ENCODE results near the gene WNT16. TPM values are rescaled to one million over a fixed set of nuclear protein-coding genes. Genes with fewer than 3 reads are reported as not detected.

The WNT16 gene
- total RNA-seq, 1 experiment from 2014 or later: not detected

DNA sequence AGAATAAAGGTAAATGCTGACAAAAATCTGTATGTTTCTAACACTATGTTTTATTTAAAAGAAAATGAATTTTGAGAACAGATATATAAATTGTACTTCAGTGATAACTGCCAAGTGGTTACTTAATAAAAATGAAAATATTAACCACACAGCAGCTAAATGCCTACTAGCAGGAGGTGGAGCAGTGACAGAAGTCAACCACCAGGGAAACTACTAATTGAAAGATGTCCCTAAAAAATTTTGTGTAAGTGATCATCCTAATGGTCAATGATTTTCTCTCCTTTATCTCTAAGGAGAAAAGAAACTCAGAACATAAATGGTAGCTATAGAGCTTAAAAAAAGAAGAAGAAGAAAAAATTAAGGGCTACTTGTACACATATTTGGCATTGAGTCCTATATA is 22.9 kb downstream of the WNT16 start:
- Histone ChIP-seq H3T11ph (ENCODE audit: low read length) (no peak overlapping the region), H3K27ac (ENCODE audit: insufficient read length, low read depth, low read length) (no peak overlapping the region), H3K23me2 (ENCODE audit: insufficient read length, low read depth, low read length, poor library complexity, severe bottlenecking) (no peaks in the 10 kb centered on the region), H3K14ac (ENCODE audit: insufficient read depth, low read length) (no peak overlapping the region), H2BK12ac (ENCODE audit: insufficient read length, low read depth, low read length) (no peak overlapping the region), H3K4me1 (ENCODE audit: insufficient read depth, low read length) (no peaks in the 10 kb centered on the region), H3K56ac (ENCODE audit: insufficient read length, low read depth, low read length) (no peak overlapping the region), H4K5ac (ENCODE audit: insufficient read length, low read depth, low read length) (no peak overlapping the region), H2AK5ac (ENCODE audit: insufficient read length, low read length) (no peak overlapping the region), H2BK20ac (ENCODE audit: low read depth, low read length, poor library complexity, severe bottlenecking) (no peak overlapping the region), H3K9ac (ENCODE audit: extremely low read depth, insufficient read length, low read length) (no peak overlapping the region), H4K91ac (ENCODE audit: insufficient read length, low read depth, low read length) (no peak overlapping the region), H3K27me3 (ENCODE audit: insufficient read depth, low read length) (no peaks in the 10 kb centered on the region), H2BK5ac (ENCODE audit: insufficient read length, low read length) (no peak overlapping the region), H3K18ac (ENCODE audit: insufficient read length, low read depth, low read length) (no peak overlapping the region), H3K23ac (ENCODE audit: insufficient read length, low read depth, low read length) (no peak overlapping the region), H3K4me2 (ENCODE audit: insufficient read depth, insufficient read length, low read length) (no peak overlapping the region), H2AFZ (ENCODE audit: low read length) (no peak overlapping the region), H4K8ac (replicated peaks; ENCODE audit: insufficient read length, low read depth, low read length) (no peak overlapping the region), H3K79me1 (ENCODE audit: insufficient read depth, low read depth, low read length, poor library complexity, severe bottlenecking) (no peaks in the 10 kb centered on the region), H4K20me1 (ENCODE audit: control insufficient read depth, insufficient read depth, insufficient read length) (no peaks in the 10 kb centered on the region), H3K4ac (ENCODE audit: low read depth, low read length) (no peak overlapping the region), H3K79me2 (ENCODE audit: insufficient read depth, low read length) (no peaks in the 10 kb centered on the region), H2BK15ac (ENCODE audit: low read depth, low read length) (no peak overlapping the region), H3K9me3 (ENCODE audit: control insufficient read depth, low read depth, low read length) (no peaks in the 10 kb centered on the region), H2BK120ac (ENCODE audit: low read depth, low read length, poor library complexity, severe bottlenecking) (no peak overlapping the region)
- H3K36me3 Mint-ChIP-seq (ENCODE audit: insufficient read depth in 1 of 3, low read depth in 3 of 3): peaks cover 7 to 42% (median 28%) of the 10 kb centered on the region in 3 experiments; a peak in 5 of 7 replicates
- no peak overlapping the region for H3K27ac Mint-ChIP-seq
- H3K27me3 Mint-ChIP-seq (ENCODE audit: low read depth): no peaks in the 10 kb centered on the region
- no peaks in the 10 kb centered on the region for H3K9me3 Mint-ChIP-seq
- no peaks in the 10 kb centered on the region for H3K4me1 Mint-ChIP-seq
- no peak for DNase-seq
- TF ChIP-seq, protein P1, sequence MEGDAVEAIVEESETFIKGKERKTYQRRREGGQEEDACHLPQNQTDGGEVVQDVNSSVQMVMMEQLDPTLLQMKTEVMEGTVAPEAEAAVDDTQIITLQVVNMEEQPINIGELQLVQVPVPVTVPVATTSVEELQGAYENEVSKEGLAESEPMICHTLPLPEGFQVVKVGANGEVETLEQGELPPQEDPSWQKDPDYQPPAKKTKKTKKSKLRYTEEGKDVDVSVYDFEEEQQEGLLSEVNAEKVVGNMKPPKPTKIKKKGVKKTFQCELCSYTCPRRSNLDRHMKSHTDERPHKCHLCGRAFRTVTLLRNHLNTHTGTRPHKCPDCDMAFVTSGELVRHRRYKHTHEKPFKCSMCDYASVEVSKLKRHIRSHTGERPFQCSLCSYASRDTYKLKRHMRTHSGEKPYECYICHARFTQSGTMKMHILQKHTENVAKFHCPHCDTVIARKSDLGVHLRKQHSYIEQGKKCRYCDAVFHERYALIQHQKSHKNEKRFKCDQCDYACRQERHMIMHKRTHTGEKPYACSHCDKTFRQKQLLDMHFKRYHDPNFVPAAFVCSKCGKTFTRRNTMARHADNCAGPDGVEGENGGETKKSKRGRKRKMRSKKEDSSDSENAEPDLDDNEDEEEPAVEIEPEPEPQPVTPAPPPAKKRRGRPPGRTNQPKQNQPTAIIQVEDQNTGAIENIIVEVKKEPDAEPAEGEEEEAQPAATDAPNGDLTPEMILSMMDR (conservative IDR thresholded peaks at IDR 0.05): peak; percentile 43
- H3K4me3 Mint-ChIP-seq: no peak overlapping the region
